ENCODE results near the gene HDAC6. TPM values are rescaled to one million over a fixed set of nuclear protein-coding genes. Genes with fewer than 3 reads are reported as not detected.

Gene HDAC6
- total RNA-seq = 83.1 and 87.3 TPM in 2 replicates

DNA sequence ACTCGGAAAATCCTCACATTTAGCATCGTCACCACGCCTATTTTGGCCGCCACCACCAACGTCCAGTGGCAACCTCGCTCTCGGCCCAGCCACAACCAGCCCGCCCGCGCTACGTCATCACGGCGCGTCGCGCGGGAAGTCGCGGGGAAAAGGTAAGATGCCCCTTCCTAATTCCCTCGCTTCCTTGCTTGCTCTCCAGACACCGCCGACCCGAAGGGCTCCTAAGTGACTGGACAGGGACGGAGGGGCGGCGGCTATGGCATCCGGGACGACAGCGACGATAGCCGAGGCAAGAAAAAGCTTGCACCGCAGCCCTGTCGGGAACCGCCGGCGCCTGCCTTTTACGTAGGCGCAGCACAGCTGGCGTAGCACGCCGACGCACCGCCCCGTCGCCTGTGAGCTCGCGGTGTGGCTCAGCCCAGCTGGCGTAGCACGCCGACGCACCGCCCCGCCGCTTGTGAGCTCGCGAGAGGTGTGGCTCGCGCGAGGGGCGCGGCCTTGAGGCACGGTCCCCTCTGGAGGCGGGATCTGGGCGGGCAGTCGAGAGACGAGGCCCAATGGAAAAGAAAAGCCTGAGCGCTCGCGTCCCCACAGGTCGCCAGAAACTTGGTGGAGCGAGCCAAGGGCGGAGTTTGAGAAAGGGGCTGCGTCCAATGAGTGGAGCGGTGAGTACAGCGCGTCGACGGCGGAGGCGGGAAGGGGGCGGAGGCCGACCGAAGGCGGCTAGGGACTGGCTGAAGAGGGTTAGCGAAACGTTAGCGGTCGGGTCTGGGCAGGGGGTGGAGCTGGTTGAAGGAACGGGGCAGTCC lies at the start of gene HDAC6:
Gene HDAC6 (plus strand): TSS at position 788 of the 809 bp plus-strand sequence. CDS start 626 bp downstream, outside the sequence.
- intact Hi-C loops (cut with micrococcal nuclease) = loop anchor here (1.0 to 5.0 kb wide), 23 partner anchors 64 to 1319 kb away; partner anchors contain the start of genes CLCN5, ELK1, FTSJ1 and GPKOW

DNA sequence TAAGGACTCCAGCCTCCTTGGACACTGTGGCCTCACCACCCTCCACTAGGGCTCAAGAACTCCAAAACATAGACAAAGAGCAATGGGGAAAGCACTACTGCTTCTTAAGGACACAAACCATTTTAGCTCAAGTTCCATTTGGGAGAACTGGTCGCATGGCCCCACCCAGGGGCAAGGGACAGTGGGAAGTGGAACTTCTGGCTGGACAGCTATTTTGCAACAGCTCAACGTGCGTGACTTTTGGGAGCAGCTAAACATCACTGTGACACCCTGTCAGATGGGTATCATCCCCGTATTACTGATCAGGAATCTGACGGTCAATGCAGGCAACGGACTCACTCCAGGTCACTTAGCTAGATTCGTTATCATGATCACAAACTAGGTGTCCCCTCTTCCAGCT lies 49.4 kb upstream of the HDAC6 start:
- intact Hi-C loops (cut with micrococcal nuclease) = loop anchor here (5.0 kb wide), 1 partner anchor 40 kb away; no protein-coding TSS in a partner anchor

DNA sequence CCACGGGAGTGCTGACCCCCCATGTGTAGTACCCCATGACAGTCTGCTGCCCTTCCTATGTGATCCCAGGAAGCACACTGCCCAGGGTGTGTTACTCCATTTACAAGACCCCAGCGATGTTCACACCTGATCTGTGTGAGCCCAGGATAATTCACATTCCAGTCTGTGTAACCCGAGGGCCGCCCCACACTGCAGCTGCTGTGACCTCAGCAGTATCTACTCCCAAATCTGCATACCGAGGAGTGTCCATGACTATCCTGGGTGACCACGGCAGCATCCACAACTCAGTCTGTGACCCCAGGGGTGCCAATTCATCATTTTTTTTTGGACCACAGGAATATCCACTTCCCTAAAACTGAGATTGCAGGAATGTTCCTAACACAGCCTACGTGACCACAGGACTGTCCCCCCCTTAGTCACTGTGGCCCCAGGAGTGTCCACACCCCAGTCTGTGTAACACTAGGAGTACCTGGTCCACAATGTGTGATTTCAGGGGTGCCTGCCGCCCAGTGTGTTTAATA lies 48.1 kb upstream of the HDAC6 start:
- intact Hi-C loops (cut with micrococcal nuclease) = loop anchor here (5.0 kb wide), 1 partner anchor 41 kb away; no protein-coding TSS in a partner anchor

DNA sequence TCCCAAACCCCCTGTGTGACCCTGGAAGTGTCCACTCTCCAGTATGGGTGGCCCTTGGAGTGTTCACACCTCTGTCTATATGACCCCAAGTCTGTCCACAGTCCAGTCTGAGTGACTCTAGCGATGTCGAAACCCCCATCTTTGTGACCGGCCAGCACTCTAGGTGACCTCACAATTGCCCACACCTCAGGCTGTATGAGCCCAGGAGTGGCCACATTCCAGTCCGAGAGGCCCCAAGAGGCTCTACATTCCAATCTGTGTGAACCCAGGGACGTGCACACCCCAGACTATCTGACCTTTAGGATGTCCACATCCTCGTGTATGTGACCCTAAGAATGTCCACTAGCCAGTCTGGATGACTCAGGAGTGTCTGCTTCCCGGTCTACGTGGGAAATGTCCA lies 47.6 kb upstream of the HDAC6 start:
- intact Hi-C loops (cut with micrococcal nuclease) = loop anchor here (5.0 kb wide), 1 partner anchor 42 kb away; no protein-coding TSS in a partner anchor

DNA sequence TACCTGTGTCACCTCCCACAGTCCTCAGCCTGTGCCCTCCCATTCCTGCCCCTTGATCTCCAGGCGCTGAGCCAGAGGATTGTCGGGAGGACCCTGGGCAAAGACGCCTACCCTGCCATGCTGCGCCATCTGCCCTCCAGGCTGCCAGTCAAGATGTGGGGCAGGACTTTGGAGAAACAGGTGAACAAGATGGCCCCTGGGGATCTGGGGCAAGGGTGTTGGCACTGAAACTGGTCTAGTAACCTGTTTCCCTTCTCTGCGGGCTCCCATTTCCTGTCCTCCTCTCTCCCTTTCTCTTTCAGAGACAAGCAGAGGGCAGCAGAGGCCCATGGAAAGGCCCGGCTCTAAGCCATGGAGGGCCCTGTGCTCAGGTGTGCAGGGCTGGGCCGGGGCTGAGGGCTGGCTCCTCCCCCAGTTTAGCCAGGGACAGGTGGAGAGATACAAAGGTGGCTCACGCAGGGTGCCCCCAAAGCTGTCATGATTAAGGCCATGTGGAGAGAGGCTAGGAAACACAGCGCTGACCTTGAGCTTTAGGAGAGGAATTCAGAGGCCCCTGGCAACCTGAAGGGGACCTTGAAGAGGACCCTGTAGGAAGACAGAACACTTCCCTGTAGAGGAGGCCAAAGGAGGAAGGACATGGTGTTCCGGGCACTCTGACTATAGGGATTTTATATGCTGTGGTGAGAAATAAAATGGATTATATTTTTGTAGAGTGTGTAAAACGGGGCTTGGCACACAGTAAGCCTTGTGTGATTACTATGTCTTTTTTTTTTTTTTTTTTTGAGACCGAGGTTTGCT lies 40.0 kb upstream of the HDAC6 start, which contains the start of gene GLOD5:
Gene GLOD5 (plus strand): TSS at position 74 of the 798 bp plus-strand sequence. CDS start 44 bp downstream, at position 118.
- intact Hi-C loops (cut with micrococcal nuclease) = loop anchor here (5.0 kb wide), 1 partner anchor 185 kb away; no protein-coding TSS in a partner anchor

DNA sequence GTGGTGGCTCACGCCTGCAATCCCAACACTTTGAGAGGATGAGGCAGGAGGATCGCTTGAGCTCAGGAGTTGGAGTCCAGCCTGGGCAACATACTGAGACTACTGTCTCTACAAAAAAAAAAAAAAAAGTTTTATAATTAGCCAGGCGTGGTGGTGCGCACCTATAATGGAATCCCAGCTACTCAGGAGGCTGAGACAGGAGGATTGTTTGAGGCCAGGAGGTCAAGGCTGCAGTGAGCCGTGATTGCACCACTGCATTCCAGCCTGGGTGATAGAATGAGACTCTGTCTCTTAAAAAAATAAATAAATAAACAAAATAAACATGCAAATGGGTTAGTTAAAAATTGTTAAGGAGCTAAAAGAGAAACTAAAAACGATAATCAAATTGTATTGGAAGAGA lies 32.6 kb upstream of the HDAC6 start:
- intact Hi-C loops (cut with micrococcal nuclease) = no loop called here

DNA sequence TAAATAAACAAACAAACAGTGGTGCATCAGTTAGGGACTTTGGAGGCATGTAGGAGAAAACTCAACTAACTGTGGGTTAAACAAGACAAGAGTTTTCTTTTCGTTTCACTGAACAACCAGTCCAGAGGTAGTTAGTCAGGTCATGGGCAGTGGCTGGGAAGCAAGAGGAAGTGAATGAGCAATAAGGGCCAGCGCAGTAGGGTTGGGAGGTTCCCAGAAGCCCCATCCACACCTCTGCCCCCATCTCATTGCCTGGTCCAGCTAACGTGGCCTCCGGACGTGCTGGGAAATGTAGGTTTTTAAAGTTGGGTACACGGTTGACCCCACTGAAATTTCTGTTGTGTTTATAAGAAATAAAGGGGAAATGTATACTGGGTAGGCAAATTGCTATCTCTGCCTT lies 31.6 kb upstream of the HDAC6 start:
- intact Hi-C loops (cut with micrococcal nuclease) = no loop called here

DNA sequence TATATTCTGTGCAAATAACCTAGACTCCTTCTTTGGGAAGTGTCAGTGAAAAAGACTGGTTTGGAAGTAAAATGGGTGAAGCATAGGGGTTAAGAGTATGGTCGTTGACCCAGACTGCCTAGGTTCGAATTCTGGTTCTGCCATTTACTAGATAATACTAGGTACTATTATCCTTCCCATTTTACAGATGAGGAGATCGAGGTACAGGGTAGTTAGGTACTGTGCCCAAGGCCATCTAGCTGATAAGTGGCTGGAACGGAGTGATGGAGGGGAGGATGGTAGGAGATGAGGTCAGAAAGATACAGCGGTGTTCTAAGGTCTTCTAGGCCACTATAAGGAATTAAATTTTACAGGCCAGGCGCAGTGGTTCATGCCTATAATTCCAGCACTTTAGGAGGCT lies 29.3 kb upstream of the HDAC6 start:
- intact Hi-C loops (cut with micrococcal nuclease) = no loop called here

DNA sequence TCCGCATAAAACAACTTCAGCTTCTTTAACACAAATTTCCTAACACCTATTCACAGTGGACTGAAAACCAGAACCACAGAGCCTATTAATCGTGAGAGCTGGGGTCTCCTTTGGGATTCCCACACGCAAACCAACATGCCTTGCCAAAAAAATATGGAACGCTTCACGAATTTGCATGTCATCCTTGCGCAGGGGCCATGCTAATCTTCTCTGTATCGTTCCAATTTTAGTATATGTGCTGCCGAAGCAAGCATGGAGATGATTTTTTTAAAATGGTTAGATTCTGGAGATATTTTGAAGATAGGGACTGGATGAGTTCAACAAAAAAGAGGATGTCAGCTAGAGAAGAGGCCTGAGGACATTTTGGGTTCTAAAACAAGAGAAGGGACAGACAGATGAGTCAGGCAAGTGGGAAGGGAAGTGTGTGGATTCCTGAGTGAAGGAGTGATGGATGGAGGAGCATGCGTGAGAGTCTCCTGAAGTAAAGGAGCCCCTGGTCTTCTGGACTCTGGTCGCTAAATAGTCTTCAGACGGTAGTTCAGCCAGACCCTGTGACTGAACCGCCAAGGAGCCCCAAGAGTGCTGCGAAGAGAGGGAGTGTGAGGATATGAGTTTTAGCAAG lies 24.9 kb upstream of the HDAC6 start:
- intact Hi-C loops (cut with micrococcal nuclease) = no loop called here

DNA sequence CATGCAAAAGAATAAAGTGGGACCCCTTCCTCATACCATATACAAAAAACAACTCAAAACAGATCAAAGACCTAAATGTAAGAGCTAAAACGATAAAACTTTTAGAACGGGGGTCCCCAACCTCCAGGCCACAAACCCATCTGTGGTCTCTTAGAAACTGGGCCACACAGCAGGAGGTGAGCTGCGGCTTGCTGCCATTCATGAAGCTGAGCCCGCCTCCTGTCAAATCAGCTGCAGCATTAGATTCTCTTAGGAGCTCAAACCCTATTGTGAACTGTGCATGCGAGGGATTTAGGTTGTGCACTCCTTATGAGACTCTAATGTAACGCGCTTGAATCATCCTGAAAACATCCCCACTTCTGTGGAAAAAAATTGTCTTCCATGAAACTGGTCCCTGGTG lies 22.5 kb upstream of the HDAC6 start:
- intact Hi-C loops (cut with micrococcal nuclease) = no loop called here

DNA sequence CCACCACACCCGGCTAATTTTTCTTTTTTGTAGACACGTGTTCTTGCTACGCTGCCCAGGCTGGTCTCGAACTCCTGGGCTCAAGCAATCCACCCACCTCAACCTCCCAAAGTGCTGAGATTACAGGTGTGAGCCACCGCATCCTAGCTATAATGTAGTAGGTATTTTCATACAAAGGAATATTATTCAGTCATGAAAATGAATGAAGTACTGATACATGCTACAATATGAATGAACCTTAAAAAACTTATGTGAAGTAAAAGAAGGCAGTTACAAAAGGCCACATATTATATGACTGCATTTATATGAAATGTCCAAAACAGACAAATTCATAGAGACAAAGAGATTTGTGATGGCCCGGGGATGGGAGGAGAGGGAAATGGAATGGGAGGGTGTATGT lies 20.2 kb upstream of the HDAC6 start:
- intact Hi-C loops (cut with micrococcal nuclease) = no loop called here

DNA sequence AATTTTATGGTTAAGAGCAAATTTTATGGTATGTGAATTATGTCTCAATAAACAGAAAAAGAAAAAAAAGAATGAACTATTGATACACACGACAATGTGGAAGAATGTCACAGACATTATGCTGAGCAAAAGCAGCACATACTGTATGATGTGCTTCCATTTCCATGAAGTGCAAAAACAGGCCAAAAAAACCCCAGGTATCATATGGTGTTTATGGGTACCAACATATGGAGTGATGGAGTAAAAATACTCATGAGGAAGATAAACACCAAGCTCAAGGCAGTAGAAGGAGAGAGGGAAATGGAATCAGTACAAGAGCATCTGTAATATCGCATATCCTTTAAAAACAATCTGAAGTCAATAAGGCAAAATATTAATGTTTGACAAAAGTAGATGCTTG lies 19.7 kb upstream of the HDAC6 start:
- intact Hi-C loops (cut with micrococcal nuclease) = no loop called here

DNA sequence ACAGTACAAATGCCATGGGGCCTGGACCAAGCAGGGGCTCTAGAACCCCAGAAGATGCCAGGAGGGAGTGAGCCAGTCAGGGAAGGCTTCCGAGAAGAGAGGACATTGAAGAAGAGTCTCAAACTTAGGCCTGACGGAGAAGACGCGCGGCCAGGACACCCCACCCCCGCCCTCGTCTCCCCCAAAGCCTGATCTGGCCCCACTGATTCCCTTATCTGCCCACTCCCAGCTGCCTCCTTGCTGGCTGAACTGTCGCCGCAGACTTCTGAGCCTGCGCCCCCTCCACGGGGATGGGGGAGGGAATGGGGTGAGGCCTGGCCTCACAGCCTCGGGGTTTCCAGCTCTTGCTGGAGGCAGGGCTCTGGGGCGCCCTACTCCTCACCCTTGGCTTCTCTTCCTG lies 19.1 kb upstream of the HDAC6 start:
- intact Hi-C loops (cut with micrococcal nuclease) = no loop called here

DNA sequence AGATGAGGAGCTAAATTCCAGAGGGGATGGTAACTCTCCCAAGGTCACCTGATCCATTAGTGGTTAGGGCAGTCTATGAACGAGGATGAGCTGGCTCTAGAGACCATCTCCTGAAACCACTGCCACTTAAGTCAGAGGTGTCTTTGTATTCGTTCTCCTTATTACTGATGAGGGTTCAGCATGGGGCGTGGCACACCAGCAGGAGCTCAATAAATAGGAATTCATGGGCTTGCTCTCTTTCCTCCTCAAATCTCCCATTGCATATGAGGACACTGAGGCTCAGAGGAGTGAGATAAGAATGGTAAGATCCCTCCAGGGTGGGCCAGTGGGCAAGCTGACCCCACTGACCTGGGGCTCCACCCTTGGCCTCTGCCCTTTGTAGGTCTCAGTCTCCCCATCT lies 17.1 kb upstream of the HDAC6 start:
- intact Hi-C loops (cut with micrococcal nuclease) = no loop called here

DNA sequence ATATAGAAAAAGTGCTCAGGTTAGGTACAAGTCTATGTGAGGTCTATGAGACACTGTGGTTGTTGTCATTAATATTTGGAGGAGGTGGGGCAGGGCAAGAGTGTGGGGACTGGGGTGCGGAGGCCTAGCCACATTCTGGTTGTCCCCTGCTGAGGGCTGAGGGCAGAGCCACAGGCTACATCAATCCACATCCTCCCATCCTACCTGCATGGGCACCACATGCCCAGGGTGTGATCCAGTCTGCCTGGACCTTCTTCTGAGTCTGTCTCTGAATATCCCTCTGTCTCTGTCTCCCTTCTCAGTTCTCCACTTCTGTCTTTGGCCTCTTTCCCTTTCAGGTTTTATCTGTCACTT lies 16.7 kb upstream of the HDAC6 start:
- intact Hi-C loops (cut with micrococcal nuclease) = no loop called here

DNA sequence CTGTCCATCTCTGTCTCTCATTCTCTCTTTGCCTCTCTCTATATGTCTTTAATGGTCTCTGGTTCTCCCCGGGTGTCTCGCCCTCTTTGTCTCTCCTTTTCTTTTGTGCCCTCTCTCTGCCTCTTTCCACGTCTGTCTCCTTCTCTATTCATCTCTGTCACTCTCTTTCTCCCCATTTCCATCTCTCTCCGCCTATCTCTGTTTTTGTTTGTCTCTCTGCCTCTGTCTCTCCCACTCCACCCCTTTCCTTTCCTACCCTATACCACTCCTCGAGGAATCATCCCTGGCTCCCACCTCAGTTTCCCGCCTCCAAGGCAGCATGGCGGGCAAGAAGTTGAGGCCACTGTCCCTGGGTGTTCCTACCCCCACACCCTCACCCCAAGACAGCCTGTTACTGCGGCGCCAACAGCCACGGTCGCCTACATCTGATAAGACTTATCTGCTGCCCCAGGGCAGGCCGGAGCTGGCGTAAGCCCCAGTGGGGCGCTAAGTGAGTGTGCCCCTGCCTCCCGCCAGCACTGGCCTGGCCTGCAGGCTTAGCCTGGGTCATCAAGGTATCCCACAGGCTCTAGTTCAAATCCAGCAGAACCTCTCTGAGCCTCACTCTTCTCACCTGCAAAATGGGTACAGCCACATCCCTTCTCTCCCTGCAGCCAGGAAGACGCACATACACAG lies 16.2 kb upstream of the HDAC6 start:
- intact Hi-C loops (cut with micrococcal nuclease) = no loop called here

DNA sequence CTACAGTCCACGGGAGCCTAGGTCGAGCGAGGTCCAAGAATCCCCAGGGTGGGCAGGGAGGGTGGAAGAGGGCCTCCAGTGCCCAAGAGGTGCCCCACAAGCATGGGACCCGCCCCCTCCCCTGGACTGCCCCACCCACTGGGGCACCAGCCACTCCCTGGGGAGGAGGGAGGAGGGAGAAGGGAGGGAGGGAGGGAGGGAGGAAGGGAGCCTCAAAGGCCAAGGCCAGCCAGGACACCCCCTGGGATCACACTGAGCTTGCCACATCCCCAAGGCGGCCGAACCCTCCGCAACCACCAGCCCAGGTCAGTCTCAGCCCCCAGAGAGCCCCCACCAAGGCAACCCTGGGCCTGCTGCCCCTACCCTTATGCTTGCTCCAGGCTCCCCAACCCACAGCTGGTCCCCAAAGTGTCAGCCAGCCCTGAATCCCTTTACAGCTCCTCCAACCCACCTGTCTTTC lies 15.5 kb upstream of the HDAC6 start, which contains the start of gene GATA1:
Gene GATA1 (plus strand): TSS at position 250 of the 460 bp plus-strand sequence. CDS start 4,520 bp downstream, outside the sequence.
- intact Hi-C loops (cut with micrococcal nuclease) = no loop called here

DNA sequence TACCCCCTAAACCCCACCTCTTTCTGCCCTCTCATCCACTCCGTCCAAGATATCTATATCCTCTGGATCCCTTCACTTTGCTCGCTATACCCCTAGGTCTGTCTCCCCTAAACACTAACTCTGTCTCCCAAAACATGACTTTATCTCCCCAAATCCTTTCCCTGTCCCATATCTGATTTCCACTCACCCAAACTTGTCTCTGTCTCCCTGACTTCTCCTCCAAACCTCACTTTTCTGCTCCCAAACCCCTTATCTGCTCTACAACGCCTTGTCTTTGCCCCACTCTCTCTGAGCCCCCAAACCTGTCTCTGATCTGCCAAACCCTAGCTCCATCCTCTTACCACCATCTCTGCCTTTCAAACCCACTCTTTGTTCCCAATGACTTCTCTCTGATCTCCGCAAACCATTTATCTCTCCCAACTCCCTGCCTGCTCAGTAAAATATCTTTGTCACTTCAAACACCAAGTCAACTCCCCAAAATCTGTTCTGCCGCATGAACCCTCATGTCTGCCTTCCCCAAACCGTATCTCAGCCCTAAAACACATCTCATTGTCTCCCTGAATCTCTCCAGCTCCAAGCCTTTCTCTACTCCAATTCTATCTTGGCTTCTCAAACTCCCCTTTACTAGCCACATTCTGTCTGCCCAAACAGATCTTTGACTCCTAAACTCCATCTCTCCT lies 14.9 kb upstream of the HDAC6 start:
- intact Hi-C loops (cut with micrococcal nuclease) = no loop called here

DNA sequence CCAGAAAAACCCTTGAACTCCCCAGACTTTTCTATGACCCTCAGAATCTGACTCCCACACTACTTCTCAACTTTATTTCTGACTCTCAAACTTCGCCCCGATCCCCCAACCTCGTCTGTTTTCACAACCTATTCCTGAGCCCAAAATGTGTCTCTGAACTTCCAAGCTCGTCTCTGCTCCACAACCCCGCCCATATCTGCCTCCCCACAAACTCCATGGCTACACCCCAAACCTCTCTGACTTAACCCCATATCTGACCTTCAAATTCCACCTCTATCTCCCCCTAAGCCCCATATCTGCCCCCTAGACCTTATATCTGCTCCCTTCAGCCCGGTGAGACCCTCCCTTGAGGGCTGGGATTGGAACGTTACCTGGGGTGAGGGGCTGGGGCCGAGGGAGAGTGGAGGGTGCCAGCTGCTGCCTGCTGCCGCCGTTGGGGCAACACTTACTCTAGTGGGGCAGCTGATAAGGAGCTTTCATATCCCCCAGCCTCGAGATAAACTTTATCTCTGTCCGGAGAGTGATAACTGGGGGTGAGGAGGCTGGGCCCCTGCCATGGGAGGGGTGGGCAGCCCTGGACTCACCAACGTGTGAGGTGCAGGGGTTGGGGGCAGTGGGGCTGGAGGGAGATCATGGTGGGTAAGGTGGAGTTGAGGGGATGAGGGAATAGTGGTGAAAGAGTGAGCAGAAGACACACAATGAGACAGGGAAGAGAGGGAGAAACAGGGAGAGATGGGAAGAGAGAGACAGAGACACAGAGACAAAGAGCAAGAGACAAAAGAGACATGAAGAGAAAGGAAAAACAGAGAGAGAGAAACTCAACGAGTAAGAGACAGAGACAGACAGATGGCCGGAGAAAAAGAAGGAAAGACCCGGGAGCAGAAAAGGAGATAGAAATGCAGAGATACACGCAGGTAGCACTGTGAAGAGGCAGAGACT lies 14.1 kb upstream of the HDAC6 start:
- intact Hi-C loops (cut with micrococcal nuclease) = no loop called here
